Mucosa of rectum (tissue), 2 donors: Measurements from ENCODE around the gene CD81.
A peak's percentile ranks its signal among the peaks of the same experiment; 100 is the strongest.

Source experiments
- H3K27ac ChIP-seq, 2 donors: one replicate each; pipeline ENCODE4 v1.7.0; 2013; ENCODE audit warnings: inconsistent platforms in 2 of 2, low read depth in 2 of 2, low read length in 2 of 2
- H3K27me3 ChIP-seq, 2 donors: one replicate each; pipeline ENCODE4 v1.7.0; 2013; ENCODE audit warnings: low read length in 2 of 2; ENCODE audit not compliant: control insufficient read depth in 2 of 2, insufficient read depth in 2 of 2
- H3K36me3 ChIP-seq, 2 donors: one replicate each; pipeline ENCODE4 v1.7.0; 2013; ENCODE audit warnings: low read length in 2 of 2; ENCODE audit not compliant: control insufficient read depth in 2 of 2, insufficient read depth in 2 of 2
- H3K4me1 ChIP-seq, 2 donors: one replicate each; pipeline ENCODE4 v1.7.0; 2013; ENCODE audit warnings: low read length in 2 of 2, mild to moderate bottlenecking in 1 of 2; ENCODE audit not compliant: control insufficient read depth in 2 of 2, insufficient read depth in 2 of 2
- H3K4me3 ChIP-seq, 2 donors: one replicate each; pipeline ENCODE4 v1.7.0; 2013; ENCODE audit warnings: low read length in 2 of 2
- H3K9ac ChIP-seq, 2 donors: one replicate each; pipeline ENCODE4 v1.7.0; 2013; ENCODE audit warnings: low read length in 2 of 2, low read depth in 1 of 2, mild to moderate bottlenecking in 1 of 2
- H3K9me3 ChIP-seq, 2 donors: one replicate each; pipeline ENCODE4 v1.7.0; 2013; ENCODE audit warnings: low read length in 2 of 2; ENCODE audit not compliant: control insufficient read depth in 2 of 2
- donor health status: healthy.
- donor health status: Normal muscosa, but diverticular disease.

CD81 gene

GRCh38 chr11:2382936-2383851, 6.1 kb downstream of the CD81 start:
- H3K27ac ChIP-seq = peak overlapping the region; percentile 42 to 78
- H3K36me3 ChIP-seq = peaks cover 0 to 3% of the 10 kb centered on the region in 2 donors
- H3K4me1 ChIP-seq = peaks cover 56 to 74% of the 10 kb centered on the region in 2 donors
- no peak overlapping the region for H3K9ac ChIP-seq
- H3K9me3 ChIP-seq = no peaks in the 10 kb centered on the region
- H3K4me3 ChIP-seq = no peak overlapping the region
- H3K27me3 ChIP-seq = no peaks in the 10 kb centered on the region

GRCh38 chr11:2383852-2384804, 7.0 kb downstream of the CD81 start:
- no peaks in the 10 kb centered on the region for H3K27me3 ChIP-seq
- peaks cover 0 to 3% of the 10 kb centered on the region in 2 donors for H3K36me3 ChIP-seq
- no peaks in the 10 kb centered on the region for H3K9me3 ChIP-seq
- H3K4me1 ChIP-seq = peaks cover 60 to 80% of the 10 kb centered on the region in 2 donors
- peak overlapping the region; percentile 42 to 80 for H3K27ac ChIP-seq
- no peak overlapping the region for H3K9ac ChIP-seq
- peak overlapping the region; percentile 33 to 48 for H3K4me3 ChIP-seq

GRCh38 chr11:2385156-2386151, 8.3 kb downstream of the CD81 start:
- H3K9me3 ChIP-seq = no peaks in the 10 kb centered on the region
- H3K4me3 ChIP-seq = peak overlapping the region in 1 of 2 donors; percentile 31
- no peaks in the 10 kb centered on the region for H3K27me3 ChIP-seq
- peaks cover 0 to 3% of the 10 kb centered on the region in 2 donors for H3K36me3 ChIP-seq
- peak overlapping the region in 1 of 2 donors; percentile 1 for H3K9ac ChIP-seq
- peak overlapping the region in 1 of 2 donors; percentile 80 for H3K27ac ChIP-seq
- H3K4me1 ChIP-seq = peaks cover 55 to 77% of the 10 kb centered on the region in 2 donors

GRCh38 chr11:2386591-2386990, 9.5 kb downstream of the CD81 start:
- Histone ChIP-seq H3K27ac (peak overlapping the region; percentile 56 to 80), H3K9ac (peak overlapping the region in 1 of 2 donors; percentile 32), H3K4me1 (peaks cover 46 to 68% of the 10 kb centered on the region in 2 donors), H3K4me3 (no peak overlapping the region), H3K27me3 (no peaks in the 10 kb centered on the region), H3K36me3 (peaks cover 3% of the 10 kb centered on the region in 2 donors), H3K9me3 (no peaks in the 10 kb centered on the region)

- H3K36me3 ChIP-seq = peaks cover 3 to 6% of the 10 kb centered on the region in 2 donors
These were observed 10.3 kb downstream of the CD81 start for GRCh38 chr11:2387266-2387987.

GRCh38 chr11:2388431-2389376, 11.6 kb downstream of the CD81 start:
- no peaks in the 10 kb centered on the region for H3K27me3 ChIP-seq
- peak overlapping the region in 1 of 2 donors; percentile 80 for H3K27ac ChIP-seq
- H3K4me3 ChIP-seq = no peak overlapping the region
- no peak overlapping the region for H3K9ac ChIP-seq
- H3K36me3 ChIP-seq = peaks cover 3 to 9% of the 10 kb centered on the region in 2 donors
- peaks cover 26 to 54% of the 10 kb centered on the region in 2 donors for H3K4me1 ChIP-seq
- H3K9me3 ChIP-seq = no peaks in the 10 kb centered on the region

More at GRCh38 chr11:2387266-2387987, 10.3 kb downstream of the CD81 start:
- Histone ChIP-seq H3K27me3 (no peaks in the 10 kb centered on the region), H3K4me1 (peaks cover 38 to 62% of the 10 kb centered on the region in 2 donors), H3K9ac (no peak overlapping the region), H3K4me3 (no peak overlapping the region), H3K27ac (peak overlapping the region in 1 of 2 donors; percentile 80), H3K9me3 (no peaks in the 10 kb centered on the region)

GRCh38 chr11:2389377-2390026, 12.4 kb downstream of the CD81 start:
- H3K9ac ChIP-seq = no peak overlapping the region
- H3K36me3 ChIP-seq = peaks cover 3 to 11% of the 10 kb centered on the region in 2 donors
- H3K4me3 ChIP-seq = no peak overlapping the region
- H3K4me1 ChIP-seq = peaks cover 23 to 53% of the 10 kb centered on the region in 2 donors
- no peaks in the 10 kb centered on the region for H3K27me3 ChIP-seq
- no peaks in the 10 kb centered on the region for H3K9me3 ChIP-seq
- peak overlapping the region in 1 of 2 donors; percentile 80 for H3K27ac ChIP-seq
